Measurements from ENCODE around the gene PAXX.

- TF ChIP-seq EZH2 (IDR thresholded peaks at IDR 0.05; ENCODE audit: borderline replicate concordance, insufficient read depth, low read length, poor library complexity, severe bottlenecking) (no peak), CTCF (IDR thresholded peaks at IDR 0.05; ENCODE audit: poor library complexity, severe bottlenecking) (no peak), TAF1 (IDR thresholded peaks at IDR 0.05; ENCODE audit: low read depth) (no peak), EP300 (conservative IDR thresholded peaks at IDR 0.05; ENCODE audit: poor library complexity, severe bottlenecking) (no peak), RAD21 (conservative IDR thresholded peaks at IDR 0.05) (no peak)
Observed at GRCh38 chr9:136994180-136994887, 2.1 kb downstream of the PAXX start.

Data from neural cell (in vitro differentiated cells).